ENCODE measurements around the gene APBA1. TPM values are rescaled to one million over a fixed set of nuclear protein-coding genes. Genes with fewer than 3 reads are reported as not detected.

The APBA1 gene
- total RNA-seq, 4 donors from 2014 or later, result 3.6 to 11.7 (median 8.0) TPM

DNA sequence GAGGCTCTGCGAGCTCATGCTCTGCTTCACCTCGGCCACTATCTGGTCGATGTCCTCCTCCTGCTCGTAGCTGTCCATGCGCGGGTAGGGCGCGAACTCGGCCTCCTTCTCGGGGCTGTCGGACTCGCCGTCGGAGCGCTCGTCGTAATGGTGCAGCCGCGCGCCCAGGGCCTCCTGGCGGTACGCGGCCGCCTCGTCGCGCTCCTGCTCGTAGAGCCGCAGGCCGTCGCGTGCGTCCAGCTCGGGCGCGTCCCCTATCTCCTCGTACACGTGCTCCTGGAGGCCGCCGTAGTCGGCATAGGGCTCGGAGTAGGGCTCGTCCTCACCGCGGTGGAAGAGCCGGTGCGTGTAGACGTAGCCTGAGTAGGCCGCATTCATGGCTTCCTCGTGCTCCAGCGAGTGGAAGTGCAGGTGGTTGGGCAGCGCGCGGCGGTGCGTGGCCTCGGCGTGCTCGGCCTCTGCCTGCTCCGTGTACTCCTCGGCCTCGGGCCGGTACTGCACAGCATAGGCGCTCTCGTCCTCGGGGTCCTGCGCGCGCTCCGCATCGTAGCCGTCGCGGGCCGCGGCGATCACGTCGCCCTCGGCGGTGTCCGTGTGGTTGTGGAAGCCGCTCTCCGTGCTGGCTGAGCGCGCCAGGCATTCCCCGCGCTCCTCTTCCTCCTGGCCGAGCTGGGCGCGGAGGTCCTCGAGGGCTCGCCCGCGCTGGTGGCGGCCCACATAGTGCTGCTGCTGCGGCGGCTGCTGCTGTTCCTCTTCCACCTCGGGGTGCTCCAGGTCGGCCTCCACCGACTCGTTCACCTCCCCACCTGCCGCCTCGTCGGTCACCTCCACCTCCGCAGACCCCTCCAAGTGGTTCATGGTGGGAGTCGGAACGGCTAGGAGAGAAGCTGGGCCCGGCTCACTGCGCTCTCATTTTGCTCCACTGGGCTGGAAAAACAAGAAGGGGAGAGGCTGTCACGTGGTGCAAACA is 155.5 kb downstream of the APBA1 start:
- Histone ChIP-seq H3K27me3 (no peaks in the 10 kb centered on the region), H3K9me3 (no peaks in the 10 kb centered on the region), H3K36me3 (no peaks in the 10 kb centered on the region), H3K4me3 (no peak overlapping the region), H3K4me1 (no peaks in the 10 kb centered on the region), H3K27ac (no peak overlapping the region)
- no peak for DNase-seq
- intact Hi-C loops (cut with DNase I; ENCODE audit: low total_unique reads), result no loop called here
- TF ChIP-seq, protein P1, sequence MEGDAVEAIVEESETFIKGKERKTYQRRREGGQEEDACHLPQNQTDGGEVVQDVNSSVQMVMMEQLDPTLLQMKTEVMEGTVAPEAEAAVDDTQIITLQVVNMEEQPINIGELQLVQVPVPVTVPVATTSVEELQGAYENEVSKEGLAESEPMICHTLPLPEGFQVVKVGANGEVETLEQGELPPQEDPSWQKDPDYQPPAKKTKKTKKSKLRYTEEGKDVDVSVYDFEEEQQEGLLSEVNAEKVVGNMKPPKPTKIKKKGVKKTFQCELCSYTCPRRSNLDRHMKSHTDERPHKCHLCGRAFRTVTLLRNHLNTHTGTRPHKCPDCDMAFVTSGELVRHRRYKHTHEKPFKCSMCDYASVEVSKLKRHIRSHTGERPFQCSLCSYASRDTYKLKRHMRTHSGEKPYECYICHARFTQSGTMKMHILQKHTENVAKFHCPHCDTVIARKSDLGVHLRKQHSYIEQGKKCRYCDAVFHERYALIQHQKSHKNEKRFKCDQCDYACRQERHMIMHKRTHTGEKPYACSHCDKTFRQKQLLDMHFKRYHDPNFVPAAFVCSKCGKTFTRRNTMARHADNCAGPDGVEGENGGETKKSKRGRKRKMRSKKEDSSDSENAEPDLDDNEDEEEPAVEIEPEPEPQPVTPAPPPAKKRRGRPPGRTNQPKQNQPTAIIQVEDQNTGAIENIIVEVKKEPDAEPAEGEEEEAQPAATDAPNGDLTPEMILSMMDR (IDR thresholded peaks at IDR 0.05), result no peak
- no peak for TF ChIP-seq POLR2A (IDR thresholded peaks at IDR 0.05)

DNA sequence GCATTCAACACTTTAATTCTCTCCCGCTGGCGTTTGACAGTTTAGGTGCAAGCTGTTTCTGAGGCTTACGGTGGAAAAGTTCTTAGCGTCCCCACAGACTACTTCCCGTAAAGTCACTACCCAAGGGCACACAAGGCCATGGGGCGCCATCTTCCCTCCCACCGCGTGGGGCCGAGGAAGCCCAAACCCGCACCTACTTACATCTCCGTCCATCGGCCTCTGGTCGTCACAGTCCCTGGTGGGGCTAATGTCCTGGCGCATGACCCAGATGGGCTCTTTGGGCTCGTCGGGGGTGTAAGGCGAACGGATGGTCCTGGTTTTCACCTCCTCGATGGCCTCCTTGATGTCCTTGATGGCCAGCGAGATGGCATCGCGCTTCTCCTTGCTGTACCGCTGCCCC is 156.4 kb downstream of the APBA1 start:
- H3K4me1 ChIP-seq, result no peaks in the 10 kb centered on the region
- H3K27ac ChIP-seq, result no peak overlapping the region
- no peaks in the 10 kb centered on the region for H3K36me3 ChIP-seq
- TF ChIP-seq POLR2A (IDR thresholded peaks at IDR 0.05), result no peak
- TF ChIP-seq, protein P1 (IDR thresholded peaks at IDR 0.05), result no peak
- H3K9me3 ChIP-seq, result no peaks in the 10 kb centered on the region
- DNase-seq, result no peak
- H3K4me3 ChIP-seq, result no peak overlapping the region
- intact Hi-C loops (cut with DNase I; ENCODE audit: low total_unique reads), result no loop called here
- H3K27me3 ChIP-seq, result no peaks in the 10 kb centered on the region

DNA sequence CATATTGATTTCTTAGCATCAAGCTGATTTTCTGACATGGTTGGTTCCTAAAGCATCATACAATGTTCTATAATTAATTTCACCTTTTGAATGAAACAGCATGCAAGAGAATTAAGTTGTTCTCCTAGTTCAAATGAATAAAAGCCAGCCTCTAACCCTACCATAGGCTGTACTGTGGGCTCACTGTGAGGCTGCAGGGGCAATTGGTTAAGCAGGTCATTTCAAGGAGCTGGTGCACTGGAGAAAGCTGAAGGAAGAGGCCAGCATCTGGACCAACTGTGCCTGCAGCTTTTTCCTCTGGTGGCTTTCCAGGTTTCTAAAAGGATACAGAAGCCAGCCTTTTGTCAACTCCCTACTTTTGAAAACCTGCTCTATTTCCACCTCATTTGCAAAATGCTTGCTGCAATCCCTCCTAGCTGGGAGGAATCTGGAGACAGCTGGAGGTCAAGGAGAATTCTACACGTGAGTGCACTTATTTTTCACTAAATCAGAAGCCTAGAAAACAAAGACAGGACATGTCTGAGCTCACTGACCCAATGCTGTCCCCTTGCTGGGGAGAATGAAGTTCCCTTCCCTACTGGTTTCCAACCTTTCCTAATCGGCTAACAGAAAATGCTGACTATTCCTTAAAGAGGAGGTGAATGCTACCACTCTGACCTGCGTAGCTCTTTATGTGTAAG is 158.9 kb downstream of the APBA1 start:
- Histone ChIP-seq H3K27ac (no peak overlapping the region), H3K9me3 (no peaks in the 10 kb centered on the region), H3K4me1 (no peaks in the 10 kb centered on the region), H3K4me3 (no peak overlapping the region), H3K27me3 (no peaks in the 10 kb centered on the region), H3K36me3 (no peaks in the 10 kb centered on the region)
- intact Hi-C loops (cut with DNase I; ENCODE audit: low total_unique reads), result no loop called here
- no peak for DNase-seq
- TF ChIP-seq POLR2A (IDR thresholded peaks at IDR 0.05), result no peak
- TF ChIP-seq, protein P1 (IDR thresholded peaks at IDR 0.05), result no peak

DNA sequence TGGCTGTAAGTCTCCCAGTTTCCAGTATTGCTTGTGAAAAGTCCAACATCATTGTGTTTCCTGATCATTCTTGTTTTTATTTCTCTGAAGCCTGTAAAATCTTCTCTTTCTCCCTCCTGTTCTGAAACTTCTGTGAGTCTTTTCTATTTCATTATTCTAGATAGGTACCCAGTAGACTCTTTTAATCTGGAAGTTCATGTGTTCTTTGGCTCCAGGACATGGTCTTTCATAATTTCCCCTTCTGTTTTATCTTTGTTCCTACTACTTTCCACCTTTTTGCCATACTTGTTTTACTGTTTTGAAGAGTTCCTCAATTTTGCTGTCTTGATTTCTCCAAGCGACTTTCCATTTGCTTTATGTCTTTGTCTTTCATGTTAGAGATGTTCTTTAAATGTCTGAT is 168.1 kb downstream of the APBA1 start:
- H3K4me1 ChIP-seq, result no peaks in the 10 kb centered on the region
- no peaks in the 10 kb centered on the region for H3K9me3 ChIP-seq
- H3K27me3 ChIP-seq, result no peaks in the 10 kb centered on the region
- H3K36me3 ChIP-seq, result no peaks in the 10 kb centered on the region
- TF ChIP-seq, protein P1 (IDR thresholded peaks at IDR 0.05), result no peak
- no peak for TF ChIP-seq POLR2A (IDR thresholded peaks at IDR 0.05)
- intact Hi-C loops (cut with DNase I; ENCODE audit: low total_unique reads), result no loop called here
- no peak overlapping the region for H3K27ac ChIP-seq
- H3K4me3 ChIP-seq, result no peak overlapping the region
- DNase-seq, result no peak
